GM21526 (cell line): ENCODE data around the gene MACROD2.
A peak's percentile ranks its signal among the peaks of the same experiment; 100 is the strongest.

Source experiments
- ATAC-seq: cut with Tn5 transposase; IDR thresholded peaks from one replicate; pipeline ENCODE4 v1.9.1; 2021; ENCODE audit warnings: moderate library complexity; ENCODE audit not compliant: unreplicated experiment, low FRiP score

The MACROD2 gene

DNA sequence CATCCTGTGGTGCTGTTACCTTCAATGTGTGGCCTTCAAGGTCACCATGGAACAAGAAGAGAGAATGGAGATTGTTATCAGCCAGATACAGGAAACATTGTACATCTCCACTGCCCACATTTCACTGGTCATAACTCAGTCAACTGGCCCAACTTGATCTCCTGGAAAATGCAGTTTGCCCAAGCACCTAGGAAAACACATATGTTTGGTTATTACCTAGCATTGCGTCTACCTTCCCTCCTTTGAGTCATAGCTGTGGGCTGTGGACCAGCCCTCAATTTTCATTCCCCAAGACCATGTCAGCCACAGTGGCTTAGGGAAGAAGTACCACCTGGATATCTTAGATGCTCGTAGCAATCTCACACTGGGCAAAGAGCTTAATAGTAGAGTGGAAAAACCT lies 2064.5 kb downstream of the MACROD2 start:
- no peak for ATAC-seq

DNA sequence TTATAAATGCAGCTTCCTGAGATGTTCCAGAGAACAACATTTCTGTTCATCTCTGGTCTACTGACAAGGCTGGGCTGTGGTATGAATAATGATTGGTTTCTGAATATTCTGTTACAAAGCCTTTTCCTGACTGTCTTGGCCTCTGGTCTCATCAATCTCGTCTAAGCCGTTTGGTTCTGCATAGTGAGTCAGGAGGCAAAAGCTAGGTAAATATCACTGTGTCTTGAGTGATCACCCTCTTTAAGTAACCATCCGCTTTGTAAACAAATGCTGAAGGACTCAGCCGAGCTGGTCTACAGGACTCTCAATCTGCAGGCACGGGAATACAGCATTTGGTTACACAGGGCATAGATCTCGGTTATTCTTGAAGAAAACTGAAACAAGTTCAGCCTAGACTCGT lies 2066.0 kb downstream of the MACROD2 start:
- ATAC-seq = no peak

DNA sequence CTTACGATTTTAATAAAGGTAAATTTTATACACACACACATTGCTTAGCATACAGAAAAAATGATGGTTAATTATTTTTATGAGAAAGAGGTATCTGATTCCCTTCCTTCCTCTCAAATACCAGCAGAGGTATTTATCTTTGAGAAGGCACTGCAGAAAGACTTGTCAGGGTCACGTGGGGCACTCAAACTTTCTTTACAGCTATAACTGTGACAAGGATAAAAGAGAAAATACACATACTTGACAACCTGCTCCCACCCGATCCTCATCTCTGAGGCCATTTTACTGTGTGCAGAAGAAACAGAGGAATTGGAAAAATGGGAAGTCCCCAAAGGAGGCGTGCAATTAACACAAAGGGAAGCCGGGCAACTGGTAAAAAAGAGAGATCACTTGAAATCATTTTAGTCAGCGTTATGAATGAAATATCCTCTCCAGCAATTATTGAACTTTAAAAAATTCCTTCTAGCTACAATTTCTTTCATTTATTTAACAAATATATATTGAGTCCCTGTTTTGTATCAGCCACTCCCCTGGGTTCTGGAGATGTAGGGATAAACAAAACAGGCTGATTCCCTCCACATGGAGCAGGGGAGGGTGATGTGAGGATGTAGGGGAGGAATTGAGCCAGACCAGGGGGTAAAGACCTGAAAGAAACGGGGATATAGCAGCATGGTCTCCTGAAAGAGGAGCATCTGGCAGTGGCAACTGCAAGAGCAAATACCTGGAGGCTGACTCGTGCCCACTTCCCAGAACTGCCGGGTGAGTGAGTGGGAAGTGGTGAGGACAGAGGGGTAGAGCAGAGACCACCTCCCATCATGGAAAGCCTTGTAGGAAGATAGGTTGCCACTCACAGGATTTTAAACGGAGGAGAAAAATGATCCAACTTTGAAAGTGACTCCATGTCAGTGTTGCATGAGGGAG lies 2067.6 kb downstream of the MACROD2 start:
- no peak for ATAC-seq

DNA sequence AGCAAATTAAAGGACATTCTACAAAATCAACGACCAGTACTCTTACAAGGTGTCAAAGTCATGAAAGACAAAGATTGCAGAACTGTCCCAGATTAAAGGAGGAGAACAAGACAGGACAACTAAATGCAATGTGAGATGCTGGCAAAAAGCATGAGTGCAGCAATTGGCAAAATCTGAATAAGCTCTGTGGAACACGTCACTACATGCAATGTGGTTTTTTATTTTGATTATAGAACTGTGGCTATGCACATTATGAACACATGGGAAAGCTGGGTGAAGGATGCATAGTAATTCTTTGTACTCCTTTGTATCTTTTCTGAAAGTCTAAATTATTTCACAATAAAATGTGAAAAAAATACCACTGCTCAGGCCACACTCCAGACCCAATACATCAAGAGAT lies 2068.6 kb downstream of the MACROD2 start:
- ATAC-seq = no peak

DNA sequence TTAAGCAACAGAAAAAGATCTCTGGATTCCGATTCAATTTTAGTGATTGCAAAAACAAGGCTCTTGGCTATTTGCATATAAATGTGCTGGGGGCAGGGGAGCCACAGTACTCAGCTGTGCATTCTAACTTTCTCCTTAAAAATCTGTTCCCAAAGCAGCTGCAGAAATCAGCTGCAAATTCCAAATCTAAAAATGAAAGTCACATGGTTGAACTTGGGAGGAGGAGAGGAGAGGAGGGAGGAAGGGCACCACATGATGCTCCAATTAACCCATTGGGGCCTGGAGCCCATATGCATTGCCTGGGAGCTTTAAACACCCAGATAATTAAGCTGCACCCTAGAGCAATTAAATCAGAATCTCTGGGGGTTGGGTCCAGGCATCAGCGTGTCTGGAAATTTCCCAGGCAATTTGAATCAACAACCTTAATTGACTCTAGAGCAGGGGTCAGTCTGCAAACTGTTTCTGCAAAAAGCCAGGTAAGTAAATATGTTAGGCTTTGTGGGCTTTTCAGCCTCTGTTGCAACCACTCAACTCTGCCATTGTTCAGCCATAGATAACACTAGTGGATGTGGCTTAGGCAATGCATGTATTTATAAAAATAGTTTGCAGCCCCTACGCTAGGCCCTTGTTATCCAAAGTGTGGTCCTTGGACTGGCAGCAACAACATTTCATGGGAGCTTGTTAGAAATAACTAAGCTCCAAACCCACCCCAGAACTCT lies 2069.8 kb downstream of the MACROD2 start:
- no peak for ATAC-seq

DNA sequence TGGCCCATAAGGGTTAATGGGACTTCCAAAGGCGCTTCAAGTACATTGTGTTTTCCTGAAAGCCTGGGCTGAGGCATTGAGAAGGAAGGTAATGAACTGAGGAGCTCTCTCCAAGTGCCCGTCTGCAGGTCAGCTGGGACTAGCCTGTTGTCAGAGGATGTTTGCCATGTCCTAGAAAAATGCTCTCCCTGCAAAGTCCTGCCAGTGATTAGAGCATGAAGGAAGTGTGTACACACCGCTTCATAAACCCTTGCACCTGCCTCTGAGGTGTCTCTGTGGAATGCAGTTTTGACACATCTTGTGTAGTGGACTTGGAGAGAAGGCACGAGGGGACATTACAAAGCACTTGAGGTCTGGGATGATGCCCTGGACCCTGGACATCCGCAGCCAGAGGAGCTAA lies 2071.3 kb downstream of the MACROD2 start:
- no peak for ATAC-seq

DNA sequence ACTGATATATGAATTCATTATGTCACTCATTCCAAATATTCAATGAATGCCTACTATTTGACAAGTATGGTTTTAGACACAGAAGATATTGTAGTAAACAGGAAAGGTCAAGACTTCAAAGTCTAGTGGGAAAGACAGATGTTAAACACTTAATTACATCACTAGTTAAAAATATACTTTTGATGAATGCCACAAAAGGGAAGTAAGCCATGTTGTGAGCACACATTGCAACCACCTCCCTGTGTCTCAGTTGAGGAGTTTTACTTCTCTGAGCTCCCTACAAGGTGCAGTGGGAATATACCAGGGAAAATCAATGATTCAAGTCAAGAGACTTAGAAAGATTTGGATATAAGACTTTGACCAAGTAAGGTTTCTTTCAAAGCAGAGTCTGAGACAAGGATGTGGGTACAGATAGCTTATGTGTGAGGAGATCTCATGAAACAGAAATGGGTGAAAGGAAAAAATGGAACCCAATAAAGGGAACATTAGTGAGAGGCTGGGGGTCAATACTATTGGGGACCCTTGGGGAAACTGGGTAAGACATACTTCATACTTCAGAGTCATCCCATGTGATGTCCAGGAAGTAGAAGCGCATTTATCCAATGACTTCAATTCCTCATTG lies 2074.2 kb downstream of the MACROD2 start:
- peak; percentile 87 for ATAC-seq

DNA sequence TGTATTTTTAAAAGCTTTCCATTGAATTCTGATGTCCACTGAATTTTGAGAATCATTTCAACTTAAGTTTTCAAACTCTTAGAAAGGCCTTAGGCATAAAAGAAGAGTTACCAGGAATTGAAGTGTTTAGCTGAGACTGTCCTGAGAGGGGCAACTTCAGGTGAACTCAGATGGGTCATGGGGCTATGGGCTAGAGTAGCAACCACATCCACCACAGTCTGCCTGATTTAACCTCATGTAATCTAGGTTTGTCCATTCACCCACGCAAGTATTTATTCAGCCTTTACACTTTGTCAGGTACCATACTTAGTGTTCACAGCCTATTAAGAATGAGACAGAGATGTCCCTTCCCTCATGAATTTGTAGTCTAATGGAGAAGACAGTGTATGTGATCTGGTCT lies 2076.9 kb downstream of the MACROD2 start:
- no peak for ATAC-seq

DNA sequence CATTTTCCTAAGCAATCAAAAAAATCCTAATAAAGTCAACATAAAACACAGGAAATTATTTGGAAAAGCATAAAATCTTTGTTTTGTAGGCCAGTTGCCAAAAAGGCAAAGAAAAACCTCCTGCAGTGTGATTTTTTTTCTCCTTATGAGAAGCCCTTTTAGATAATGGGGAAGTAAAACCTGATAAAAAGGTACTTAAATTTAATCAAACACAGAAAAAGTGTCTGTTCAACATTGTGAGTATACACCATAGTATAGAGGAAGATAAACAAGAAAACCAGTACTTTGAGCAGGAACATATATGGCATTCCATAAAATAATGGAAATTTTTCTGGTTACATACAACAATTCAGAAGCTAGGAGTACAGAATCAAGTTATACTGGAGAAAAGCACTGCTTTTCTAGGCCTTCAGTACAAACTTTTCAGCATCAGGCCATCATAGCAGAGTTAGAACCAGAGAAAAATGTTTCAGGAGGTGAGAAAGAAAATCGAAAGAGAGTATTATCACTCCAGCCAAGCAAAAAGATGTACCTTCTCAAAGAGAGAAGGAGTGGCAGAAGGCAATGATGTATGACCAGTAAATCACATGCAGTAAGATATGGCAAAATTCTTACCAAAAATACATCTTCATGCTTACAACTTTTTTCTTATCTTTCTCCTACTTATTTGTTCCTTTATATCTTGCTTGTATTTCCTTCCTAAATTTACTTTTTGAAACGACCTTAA lies 2083.0 kb downstream of the MACROD2 start:
- ATAC-seq = no peak

DNA sequence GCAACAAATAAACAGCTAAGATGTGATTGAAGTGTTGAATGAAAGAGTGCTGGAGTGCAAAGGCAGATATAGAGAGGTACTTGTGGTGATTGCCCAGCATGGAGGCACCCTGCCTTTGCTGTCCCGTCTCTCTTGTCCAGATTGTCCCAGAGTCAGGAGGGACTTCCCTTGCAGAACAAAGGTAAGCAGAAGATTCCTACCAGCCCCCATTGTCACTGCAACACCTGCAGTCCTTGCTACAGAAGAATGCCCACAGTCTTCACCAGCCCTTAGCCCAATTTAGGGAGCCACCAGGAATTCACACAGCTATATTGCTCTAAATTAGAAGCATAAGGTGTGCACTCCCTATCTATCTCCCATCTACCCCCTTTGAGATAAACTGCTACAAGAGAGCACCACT lies 2086.1 kb downstream of the MACROD2 start:
- ATAC-seq = no peak

DNA sequence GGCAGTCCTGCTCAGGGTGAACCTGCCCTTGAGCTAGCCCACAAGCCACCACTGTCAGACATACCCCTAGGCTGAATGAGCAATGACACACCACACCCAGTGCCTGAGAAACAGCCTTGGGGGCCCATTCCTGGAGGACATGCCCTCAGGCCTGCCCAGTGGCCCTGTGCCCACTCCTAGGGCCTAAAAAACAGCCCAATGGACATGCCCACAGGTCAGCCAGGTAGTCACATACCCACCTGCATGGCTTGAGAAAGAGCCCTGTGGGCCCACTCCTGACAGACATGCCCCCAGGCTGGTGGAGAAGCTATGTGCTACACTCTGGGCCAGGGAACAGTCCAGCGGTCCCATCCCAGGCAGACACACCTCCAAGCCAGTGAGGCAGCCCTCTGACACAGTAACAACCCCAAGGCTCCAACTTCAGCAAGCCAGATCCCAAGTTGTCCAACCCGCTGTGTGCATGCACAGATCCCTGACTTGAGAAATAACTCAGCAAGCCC lies 2086.8 kb downstream of the MACROD2 start:
- no peak for ATAC-seq

DNA sequence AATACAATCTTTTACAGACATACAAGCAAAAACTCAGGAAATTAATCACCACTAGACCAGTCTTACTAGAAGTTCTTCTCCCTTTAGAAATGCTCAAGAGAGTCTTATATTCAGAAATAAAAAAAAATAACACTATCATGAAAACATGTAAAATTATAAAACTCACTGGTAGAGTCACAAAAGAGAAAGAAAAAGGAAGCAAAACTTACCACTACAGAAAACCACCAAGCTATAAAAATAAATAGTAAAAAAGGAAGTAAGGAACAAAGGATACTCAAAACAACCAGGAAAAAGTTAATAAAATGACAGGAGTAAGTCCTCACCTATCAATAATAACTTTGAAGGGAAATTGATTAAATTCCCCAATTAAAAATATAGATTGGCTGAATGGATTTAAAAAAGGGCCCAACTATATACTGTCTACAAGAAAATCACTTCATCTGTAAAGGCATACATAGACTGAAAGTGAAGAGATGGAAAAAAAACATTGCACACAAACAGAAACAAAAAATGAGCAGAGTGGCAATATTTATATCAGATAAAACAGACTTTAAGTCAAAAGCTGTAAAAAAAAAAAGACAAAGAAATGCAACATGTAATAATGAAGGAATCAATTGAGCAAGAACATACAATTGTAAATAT lies 2088.4 kb downstream of the MACROD2 start:
- no peak for ATAC-seq

DNA sequence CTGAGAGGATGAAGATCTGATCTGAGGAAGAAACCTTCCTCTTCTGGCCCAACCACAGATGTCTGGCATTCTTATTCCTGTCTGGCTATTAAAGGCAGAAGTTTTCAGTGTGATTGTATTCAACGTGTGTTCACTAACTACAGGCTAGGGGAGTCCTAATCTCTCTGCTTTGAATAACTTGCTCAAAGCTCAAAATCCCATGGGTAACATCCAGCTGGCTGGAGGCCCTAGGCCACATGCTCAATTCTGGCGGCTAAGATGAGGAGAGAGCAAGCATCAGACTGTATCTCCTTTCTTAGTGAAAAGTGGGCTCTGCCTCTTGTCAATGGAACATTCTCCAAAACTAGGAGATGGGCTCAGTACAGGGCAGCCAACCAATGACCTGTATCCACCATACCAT lies 2099.9 kb downstream of the MACROD2 start:
- no peak for ATAC-seq

DNA sequence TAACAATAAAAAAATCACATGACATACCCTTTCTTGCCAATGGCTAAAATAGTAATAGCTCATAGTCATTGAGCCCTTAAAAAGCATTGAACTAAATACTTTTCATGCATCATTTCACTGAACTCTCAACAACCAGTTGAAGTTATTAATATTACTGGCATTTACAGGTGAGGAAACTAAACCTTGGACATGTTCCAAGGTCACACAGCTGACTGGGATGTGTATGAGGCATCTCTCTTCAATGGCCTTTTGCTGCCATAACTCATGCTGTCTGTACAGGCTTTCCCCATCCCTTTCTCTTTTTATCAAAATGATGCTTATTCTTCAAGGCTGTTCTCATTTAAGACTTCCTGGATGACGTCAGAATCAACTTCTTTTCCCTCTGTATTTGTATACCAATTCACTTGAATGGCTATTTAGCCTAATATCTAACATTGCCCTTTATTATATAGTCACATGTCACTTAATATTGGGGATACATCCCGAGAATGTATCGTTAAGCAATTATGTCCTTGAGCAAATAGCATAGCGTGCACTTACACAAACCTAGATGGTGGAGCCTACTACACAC lies 2101.5 kb downstream of the MACROD2 start:
- no peak for ATAC-seq

DNA sequence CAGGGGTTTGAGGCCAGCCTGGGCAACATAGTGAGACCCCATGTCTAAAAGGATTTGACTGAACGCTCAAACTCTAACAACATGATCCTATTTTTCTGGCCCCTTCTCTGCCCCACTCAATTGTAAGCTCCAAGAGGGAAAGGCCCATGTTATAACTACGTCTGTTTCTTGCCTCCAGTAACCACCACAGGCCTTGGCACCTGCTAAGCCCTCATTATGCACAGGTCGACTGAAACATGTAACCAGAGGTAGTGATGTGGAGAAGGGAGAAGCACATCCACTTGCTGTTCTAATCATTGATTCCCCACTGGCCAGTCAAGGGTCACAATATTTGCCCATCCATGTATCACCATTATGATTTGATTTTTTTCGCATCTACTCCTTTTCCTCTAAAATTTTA lies 2102.5 kb downstream of the MACROD2 start:
- no peak for ATAC-seq

DNA sequence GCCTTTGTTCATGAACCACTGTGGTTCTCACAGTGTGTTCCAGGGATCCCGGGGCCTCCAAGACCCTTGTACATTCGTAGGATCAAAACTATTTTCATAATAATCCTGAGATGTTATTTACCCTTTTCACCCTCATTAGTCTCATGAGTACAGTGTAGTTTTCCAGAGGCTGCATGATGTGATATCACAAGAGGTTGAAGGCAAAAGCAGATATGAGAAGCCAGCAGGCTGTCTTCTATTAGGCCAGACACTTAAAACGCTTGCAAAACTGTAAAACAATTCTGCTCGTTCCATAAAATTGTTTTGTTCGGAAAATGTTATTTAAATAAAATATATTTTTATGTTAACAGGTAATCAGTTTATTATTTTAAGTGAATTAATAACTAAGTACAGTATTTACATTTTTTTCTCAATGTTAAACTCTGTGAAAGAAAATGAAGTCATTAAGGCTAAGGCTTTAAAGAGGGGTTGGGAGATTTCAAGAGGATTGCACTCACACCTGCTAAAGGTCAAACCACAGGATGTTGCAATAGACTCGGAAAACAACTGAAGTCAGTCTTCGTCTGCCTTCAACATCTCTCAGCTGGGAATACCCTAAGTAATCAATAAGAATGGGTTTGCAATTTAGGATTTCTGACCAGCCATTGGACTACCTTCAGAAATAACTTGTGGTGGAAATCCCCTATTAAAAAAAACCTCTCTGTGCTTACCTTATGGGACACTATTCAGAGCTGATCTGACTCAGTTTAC lies 2103.7 kb downstream of the MACROD2 start:
- ATAC-seq = no peak

DNA sequence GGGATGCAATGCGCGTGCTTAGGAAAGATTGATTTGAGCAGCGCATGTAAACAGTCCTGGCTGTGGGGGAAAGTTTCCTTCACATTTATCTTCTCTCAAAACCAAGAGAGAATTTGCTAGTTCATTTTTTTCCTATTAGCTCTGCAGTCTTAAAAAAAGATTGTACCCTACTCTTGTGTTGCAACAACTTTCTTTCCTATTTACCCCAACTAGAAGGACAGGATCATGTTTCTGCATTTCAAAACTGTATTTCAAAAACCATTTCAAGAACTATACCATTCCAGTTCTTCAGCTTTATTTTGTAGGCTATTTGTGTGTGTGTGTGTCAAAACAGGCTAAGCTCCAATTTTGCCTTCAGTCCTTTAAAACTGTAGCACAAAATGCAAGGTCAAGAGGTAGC lies 2104.8 kb downstream of the MACROD2 start:
- no peak for ATAC-seq

DNA sequence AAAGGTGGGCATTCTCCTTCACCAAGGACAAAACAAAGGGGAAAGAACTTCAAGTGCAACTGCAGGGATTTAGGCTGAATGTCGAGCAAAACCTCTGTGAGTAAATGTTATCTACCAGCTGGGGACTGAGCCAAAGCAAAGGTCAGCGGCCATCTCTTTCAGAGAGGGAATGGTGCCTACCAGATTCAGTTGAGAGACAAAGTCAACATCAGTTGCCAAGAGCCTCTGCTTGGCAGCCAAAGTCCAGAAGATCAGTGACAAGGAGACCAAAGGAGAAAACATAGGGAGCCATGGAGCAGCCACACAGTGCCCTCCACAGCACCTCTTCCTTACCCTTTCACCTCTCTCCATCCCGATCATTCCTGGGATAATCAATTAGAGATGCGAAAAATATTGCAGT lies 2105.5 kb downstream of the MACROD2 start:
- no peak for ATAC-seq
